ENCODE data around the gene NFKBIB.

DNA sequence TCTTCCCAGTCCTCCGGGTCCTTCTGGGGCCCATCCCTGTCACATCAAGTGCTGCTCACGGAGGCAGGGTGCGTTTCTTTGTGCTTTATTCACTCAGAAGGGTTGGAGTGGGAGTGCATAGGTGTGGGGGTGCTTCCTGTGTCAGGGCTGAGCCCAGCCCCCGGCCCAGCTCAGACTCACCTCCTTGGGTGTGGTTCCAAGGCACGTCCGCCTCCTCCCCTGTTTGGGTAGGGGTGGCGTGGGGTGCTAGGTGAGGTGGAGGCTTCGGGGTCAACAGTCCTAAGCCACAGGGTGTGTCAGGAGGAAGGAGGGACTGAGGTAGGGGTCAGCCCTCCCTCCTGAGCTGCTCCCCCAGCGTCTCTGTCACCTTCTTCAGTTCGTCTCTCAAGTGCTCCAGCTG is 9.1 kb downstream of the NFKBIB start:
- TF ChIP-seq CTCF (IDR thresholded peaks at IDR 0.05; ENCODE audit: insufficient read depth, low read length, poor library complexity, severe bottlenecking) = no peak
- no peak for TF ChIP-seq EZH2phosphoT487 (conservative IDR thresholded peaks at IDR 0.05; ENCODE audit: low read length)

All from SU-DHL-6 (cell line).